Stimulated activated CD8-positive, alpha-beta memory T cell treated with anti-CD3 and anti-CD28 coated beads, Interleukin-4, amount 100 ng/mL, for 4 hours (primary cell): ENCODE measurements around the gene ETNK2.

ENCODE experiments used
- DNase-seq, 2 donors: peaks; one replicate each; pipeline ENCODE4 v3.0.0-alpha.2; 2020; ENCODE audit warnings: low read depth in 2 of 2, low spot score in 1 of 2

Gene ETNK2

GRCh38 chr1:204151552-204152309 lies at the start of gene ETNK2:
Gene ETNK2, minus strand, starts transcription at chr1:204152044. Its CDS starts 192 bp downstream, at chr1:204151852.
- peak; percentile 14 to 38 for DNase-seq

- DNase-seq, result no peak
Observed at GRCh38 chr1:204201348-204202040, 49.6 kb upstream of the ETNK2 start.

GRCh38 chr1:204199579-204199978 lies 47.7 kb upstream of the ETNK2 start:
- no peak for DNase-seq

- DNase-seq, result no peak
Observed at GRCh38 chr1:204198348-204199340, 46.8 kb upstream of the ETNK2 start.

GRCh38 chr1:204197068-204197467 lies 45.2 kb upstream of the ETNK2 start:
- DNase-seq, result no peak

GRCh38 chr1:204196068-204196795 lies 44.4 kb upstream of the ETNK2 start, which contains the start of gene KISS1:
Gene KISS1, minus strand, starts transcription at chr1:204196491. Its CDS starts 3,615 bp downstream, at chr1:204192876.
- no peak for DNase-seq

- DNase-seq, result no peak
Observed at GRCh38 chr1:204194771-204195170, 42.9 kb upstream of the ETNK2 start.

GRCh38 chr1:204194080-204194479 lies 42.2 kb upstream of the ETNK2 start:
- no peak for DNase-seq

- no peak for DNase-seq
Observed at GRCh38 chr1:204192589-204193352, 40.9 kb upstream of the ETNK2 start.

- no peak for DNase-seq
Observed at GRCh38 chr1:204192046-204192445, 40.2 kb upstream of the ETNK2 start.

- DNase-seq, result no peak
Observed at GRCh38 chr1:204191456-204191855, 39.6 kb upstream of the ETNK2 start.

GRCh38 chr1:204190212-204191211 lies 38.7 kb upstream of the ETNK2 start:
- DNase-seq, result peak in 1 of 2 donors; percentile 8

GRCh38 chr1:204188959-204189639 lies 37.3 kb upstream of the ETNK2 start:
- DNase-seq, result no peak

GRCh38 chr1:204186597-204186996 lies 34.8 kb upstream of the ETNK2 start:
- no peak for DNase-seq

- DNase-seq, result no peak
Observed at GRCh38 chr1:204181116-204181515, 29.3 kb upstream of the ETNK2 start.

- no peak for DNase-seq
Observed at GRCh38 chr1:204180133-204180532, 28.3 kb upstream of the ETNK2 start.

GRCh38 chr1:204178487-204179281 lies 26.8 kb upstream of the ETNK2 start:
- no peak for DNase-seq
